Immature natural killer cell (primary cell): ENCODE data around the gene KRTCAP3. TPM values are rescaled to one million over a fixed set of nuclear protein-coding genes. Genes with fewer than 3 reads are reported as not detected.

Experiments used
- DNase-seq, 3 donors: peaks; one replicate each; pipeline ENCODE4 v3.0.0; 2022; ENCODE audit warnings: mixed read lengths in 1 of 3
- H3K27ac Mint-ChIP-seq, 6 donors: one replicate each; pipeline ENCODE4 v1.8.0; 2020; ENCODE audit warnings: mixed read lengths in 6 of 6, mild to moderate bottlenecking in 5 of 6, inconsistent platforms in 4 of 6, moderate library complexity in 3 of 6
- H3K27me3 Mint-ChIP-seq, 3 donors: one replicate each; pipeline ENCODE4 v1.8.0; 2020 to 2021; ENCODE audit warnings: low read depth in 3 of 3, mild to moderate bottlenecking in 3 of 3, mixed read lengths in 3 of 3, moderate library complexity in 3 of 3, inconsistent platforms in 1 of 3
- H3K36me3 Mint-ChIP-seq, 3 donors: one replicate each; pipeline ENCODE4 v1.8.0; 2020; ENCODE audit warnings: mixed read lengths in 3 of 3, inconsistent platforms in 2 of 3, mild to moderate bottlenecking in 2 of 3
- H3K4me1 Mint-ChIP-seq, 2 donors: one replicate each; pipeline ENCODE4 v1.8.0; 2020; ENCODE audit warnings: inconsistent platforms in 2 of 2, mild to moderate bottlenecking in 2 of 2, mixed read lengths in 2 of 2, moderate library complexity in 1 of 2
- H3K4me3 Mint-ChIP-seq, 5 donors: one replicate each; pipeline ENCODE4 v1.8.0; 2020; ENCODE audit warnings: mild to moderate bottlenecking in 5 of 5, mixed read lengths in 5 of 5, inconsistent platforms in 3 of 5, moderate library complexity in 3 of 5
- H3K9me3 Mint-ChIP-seq, 6 donors: one replicate each; pipeline ENCODE4 v1.8.0; 2020; ENCODE audit warnings: mild to moderate bottlenecking in 6 of 6, mixed read lengths in 6 of 6, inconsistent platforms in 4 of 6, moderate library complexity in 3 of 6
- polyA plus RNA-seq, 3 donors: library from polyadenylated mRNA; unstranded; fragments of 300-500 nt; fragmentation: Illumina TruSeq; gene quantifications; one replicate each; pipeline ENCODE4 v1.2.3, GENCODE V29; 2021

KRTCAP3 gene
- polyA plus RNA-seq = under 1 TPM in 1 of 3 donors, not detected in 2; 0.63 TPM

- H3K4me3 Mint-ChIP-seq = no peak within 1 kb of the TSS
- peak within 1 kb of the TSS; percentile 45 to 84 (median 79) for H3K27ac Mint-ChIP-seq
- H3K36me3 Mint-ChIP-seq = peaks cover 29 to 38% (median 31%) of the 10 kb centered on the region in 3 donors
- H3K9me3 Mint-ChIP-seq = no peaks in the 10 kb centered on the region
- peaks cover 7 to 11% (median 7%) of the 10 kb centered on the region in 3 donors for H3K27me3 Mint-ChIP-seq
- peak in 2 of 3 donors; percentile 29 to 31 for DNase-seq
- H3K4me1 Mint-ChIP-seq = peaks cover 2 to 4% of the 10 kb centered on the region in 2 donors
These were observed at the start of gene KRTCAP3 for GRCh38 chr2:27441958-27442919. Gene KRTCAP3, plus strand, starts transcription at chr2:27442381. Its CDS starts 32 bp downstream, at chr2:27442413.

- peaks cover 32 to 52% of the 10 kb centered on the region in 2 donors for H3K4me1 Mint-ChIP-seq
- H3K27me3 Mint-ChIP-seq = peaks cover 7 to 10% (median 10%) of the 10 kb centered on the region in 3 donors
- peak overlapping the region in 2 of 5 donors; percentile 27 for H3K4me3 Mint-ChIP-seq
- H3K27ac Mint-ChIP-seq = peak overlapping the region in 4 of 6 donors; percentile 66 to 94 (median 82)
- no peaks in the 10 kb centered on the region for H3K36me3 Mint-ChIP-seq
- H3K9me3 Mint-ChIP-seq = no peaks in the 10 kb centered on the region
- DNase-seq = no peak
These were observed 49.0 kb upstream of the KRTCAP3 start for GRCh38 chr2:27393225-27393624.

DNA sequence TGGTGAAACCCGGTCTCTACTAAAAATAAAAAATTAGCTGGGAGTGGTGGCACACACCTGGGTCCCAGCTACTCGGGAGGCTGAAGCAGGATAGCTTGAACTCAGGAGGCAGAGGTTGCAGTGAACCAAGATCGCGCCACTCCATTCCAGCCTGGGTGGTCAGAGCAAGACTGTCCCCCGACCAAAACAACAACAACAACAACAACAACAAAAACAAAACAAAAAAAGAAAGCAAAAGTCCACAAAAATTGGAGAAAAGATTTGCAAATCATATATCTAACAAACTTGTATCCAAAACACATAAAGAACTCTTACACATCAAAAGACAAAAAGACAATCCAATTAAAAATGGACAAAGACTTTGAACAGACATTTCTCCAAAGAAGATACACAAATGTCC is 43.2 kb upstream of the KRTCAP3 start:
- Mint-ChIP-seq H3K4me3 (no peak overlapping the region), H3K9me3 (no peaks in the 10 kb centered on the region), H3K27me3 (peaks cover 0 to 2% (median 0%) of the 10 kb centered on the region in 3 donors), H3K27ac (peak overlapping the region in 4 of 6 donors; percentile 3 to 53 (median 10)), H3K4me1 (peaks cover 22 to 44% of the 10 kb centered on the region in 2 donors), H3K36me3 (no peaks in the 10 kb centered on the region)
- DNase-seq = no peak

- DNase-seq = no peak
- Mint-ChIP-seq H3K36me3 (no peaks in the 10 kb centered on the region), H3K9me3 (no peaks in the 10 kb centered on the region), H3K27me3 (peaks cover 0 to under 1% (median 0%) of the 10 kb centered on the region in 3 donors), H3K27ac (peak overlapping the region in 5 of 6 donors; percentile 64 to 82 (median 71)), H3K4me1 (peaks cover 23 to 45% of the 10 kb centered on the region in 2 donors), H3K4me3 (no peak overlapping the region)
These were observed 41.6 kb upstream of the KRTCAP3 start for GRCh38 chr2:27400348-27401135.

DNA sequence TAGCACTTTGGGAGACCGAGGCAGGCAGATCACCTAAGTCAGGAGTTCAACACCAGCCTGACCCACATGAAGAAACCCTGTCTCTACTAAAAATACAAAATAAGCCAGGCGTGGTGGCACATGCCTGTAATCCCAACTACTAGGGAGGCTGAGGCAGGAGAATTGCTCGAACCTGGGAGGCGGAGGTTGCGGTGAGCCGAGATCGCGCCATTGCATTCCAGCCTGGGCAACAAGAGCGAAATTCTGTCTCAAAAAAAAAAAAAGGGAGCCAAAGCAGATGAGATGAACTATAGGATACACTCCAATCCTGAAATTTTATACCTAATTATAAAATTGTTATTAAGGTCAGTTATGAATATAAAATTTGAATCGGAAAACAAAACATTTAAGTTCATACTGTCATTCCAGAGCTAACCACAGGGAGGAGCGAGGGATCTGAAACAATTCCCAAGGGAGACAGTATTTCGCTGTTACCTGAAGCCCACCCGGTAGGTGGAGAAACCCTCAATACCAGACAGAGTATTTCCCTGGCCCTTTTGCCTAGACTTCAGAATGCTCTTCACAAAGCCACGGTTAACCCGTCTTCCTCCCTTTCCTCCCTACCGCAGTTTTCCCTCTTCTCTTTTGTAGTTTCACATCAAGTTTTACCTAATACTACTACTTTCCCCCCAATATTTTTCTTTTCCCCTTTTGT is 34.2 kb upstream of the KRTCAP3 start:
- no peaks in the 10 kb centered on the region for H3K9me3 Mint-ChIP-seq
- DNase-seq = no peak
- no peaks in the 10 kb centered on the region for H3K36me3 Mint-ChIP-seq
- peaks cover 37% of the 10 kb centered on the region in 2 donors for H3K4me1 Mint-ChIP-seq
- H3K27me3 Mint-ChIP-seq = peaks cover 4 to 8% (median 7%) of the 10 kb centered on the region in 3 donors
- H3K27ac Mint-ChIP-seq = peak overlapping the region; percentile 69 to 90 (median 89)
- peak overlapping the region; percentile 82 to 92 (median 86) for H3K4me3 Mint-ChIP-seq

- Mint-ChIP-seq H3K9me3 (no peaks in the 10 kb centered on the region), H3K36me3 (no peaks in the 10 kb centered on the region), H3K27ac (peak overlapping the region; percentile 69 to 90 (median 89)), H3K4me1 (peaks cover 33% of the 10 kb centered on the region in 2 donors), H3K4me3 (peak overlapping the region; percentile 82 to 92 (median 86)), H3K27me3 (peaks cover 5 to 8% (median 7%) of the 10 kb centered on the region in 3 donors)
- DNase-seq = no peak
These were observed 33.4 kb upstream of the KRTCAP3 start for GRCh38 chr2:27408601-27409320.

DNA sequence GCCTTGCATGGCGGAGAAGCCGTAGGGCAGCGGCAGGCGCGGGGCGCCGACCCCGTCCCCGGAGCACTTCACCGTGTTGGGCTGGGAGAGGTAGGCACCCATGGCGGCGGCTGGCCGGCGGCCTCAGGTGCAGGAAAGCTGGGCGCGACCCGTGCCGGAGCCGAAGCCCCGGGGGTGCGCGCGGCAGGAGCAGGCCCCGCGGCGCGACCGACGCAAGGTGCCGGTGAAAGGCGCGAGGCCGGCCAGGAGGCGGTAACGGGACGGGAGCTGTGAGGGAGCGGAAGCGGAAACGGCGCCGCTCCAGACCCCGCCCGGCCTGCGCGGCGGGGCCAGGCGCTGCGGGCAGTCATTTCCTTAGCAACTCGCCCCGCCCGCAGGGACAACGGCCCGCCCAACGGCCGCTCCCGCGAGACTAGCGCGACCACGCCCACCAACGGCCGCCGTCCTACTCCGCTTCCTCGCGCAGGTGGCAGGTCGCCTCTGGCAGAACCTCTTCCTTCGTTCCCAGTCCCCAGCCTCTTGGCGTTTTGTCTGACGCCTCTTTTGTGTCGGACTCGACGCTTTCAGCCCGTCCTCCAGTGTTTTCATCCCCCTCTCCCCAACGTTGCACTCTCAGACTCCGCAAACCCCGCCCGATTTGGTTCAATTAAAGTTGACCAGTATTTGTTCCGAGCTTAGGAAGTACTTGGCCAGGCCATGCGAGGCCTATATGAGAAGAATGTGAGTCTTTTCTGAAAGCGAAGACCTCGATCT is 32.7 kb upstream of the KRTCAP3 start, which contains the start of gene PPM1G:
TSS of gene PPM1G (minus strand) at position 271 of the 753 bp plus-strand sequence. CDS start at position 102, 169 bp downstream.
- peak within 1 kb of the TSS; percentile 86 to 98 (median 92) for H3K4me3 Mint-ChIP-seq
- no peaks in the 10 kb centered on the region for H3K36me3 Mint-ChIP-seq
- H3K4me1 Mint-ChIP-seq = peaks cover 30 to 33% of the 10 kb centered on the region in 2 donors
- no peaks in the 10 kb centered on the region for H3K9me3 Mint-ChIP-seq
- H3K27ac Mint-ChIP-seq = peak within 1 kb of the TSS; percentile 89 to 98 (median 95)
- peak; percentile 94 to 95 (median 94) for DNase-seq
- peaks cover 5 to 8% (median 7%) of the 10 kb centered on the region in 3 donors for H3K27me3 Mint-ChIP-seq

GRCh38 chr2:27412419-27413152 is 29.6 kb upstream of the KRTCAP3 start:
- Mint-ChIP-seq H3K9me3 (no peaks in the 10 kb centered on the region), H3K27ac (peak overlapping the region in 1 of 6 donors; percentile 17)

DNA sequence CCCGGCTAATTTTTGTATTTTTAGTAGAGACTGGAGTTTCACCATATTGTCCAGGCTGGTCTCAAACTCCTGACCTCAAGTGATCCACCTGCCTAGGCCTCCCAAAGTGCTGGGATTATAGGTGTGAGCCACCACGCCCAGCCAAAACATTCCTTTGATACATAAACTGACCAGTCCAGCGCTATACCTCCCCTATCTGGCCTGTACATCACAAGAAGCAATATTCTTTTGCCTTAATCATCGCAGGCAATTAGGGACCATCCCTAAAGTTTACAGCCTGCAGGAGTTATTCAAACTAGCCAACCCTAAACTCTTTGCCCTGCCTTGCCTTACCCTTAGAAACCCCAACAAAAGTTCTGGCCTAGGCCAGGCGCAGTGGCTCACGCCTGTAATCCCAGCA is 26.0 kb upstream of the KRTCAP3 start:
- H3K9me3 Mint-ChIP-seq = no peaks in the 10 kb centered on the region
- H3K4me1 Mint-ChIP-seq = peaks cover 0 to 3% of the 10 kb centered on the region in 2 donors
- DNase-seq = no peak
- no peak overlapping the region for H3K27ac Mint-ChIP-seq
- H3K4me3 Mint-ChIP-seq = no peak overlapping the region
- no peaks in the 10 kb centered on the region for H3K36me3 Mint-ChIP-seq
- peaks cover 3 to 5% (median 4%) of the 10 kb centered on the region in 3 donors for H3K27me3 Mint-ChIP-seq

More at GRCh38 chr2:27412419-27413152, 29.6 kb upstream of the KRTCAP3 start:
- no peaks in the 10 kb centered on the region for H3K36me3 Mint-ChIP-seq
- H3K27me3 Mint-ChIP-seq = peaks cover 5 to 8% (median 8%) of the 10 kb centered on the region in 3 donors
- peaks cover 17 to 20% of the 10 kb centered on the region in 2 donors for H3K4me1 Mint-ChIP-seq
- no peak for DNase-seq
- H3K4me3 Mint-ChIP-seq = no peak overlapping the region

- Mint-ChIP-seq H3K27ac (no peak overlapping the region), H3K36me3 (no peaks in the 10 kb centered on the region), H3K4me3 (no peak overlapping the region), H3K27me3 (peaks cover 0 to 2% (median 0%) of the 10 kb centered on the region in 3 donors), H3K4me1 (no peaks in the 10 kb centered on the region), H3K9me3 (no peaks in the 10 kb centered on the region)
- DNase-seq = no peak
These were observed 21.2 kb upstream of the KRTCAP3 start for GRCh38 chr2:27420996-27421395.

DNA sequence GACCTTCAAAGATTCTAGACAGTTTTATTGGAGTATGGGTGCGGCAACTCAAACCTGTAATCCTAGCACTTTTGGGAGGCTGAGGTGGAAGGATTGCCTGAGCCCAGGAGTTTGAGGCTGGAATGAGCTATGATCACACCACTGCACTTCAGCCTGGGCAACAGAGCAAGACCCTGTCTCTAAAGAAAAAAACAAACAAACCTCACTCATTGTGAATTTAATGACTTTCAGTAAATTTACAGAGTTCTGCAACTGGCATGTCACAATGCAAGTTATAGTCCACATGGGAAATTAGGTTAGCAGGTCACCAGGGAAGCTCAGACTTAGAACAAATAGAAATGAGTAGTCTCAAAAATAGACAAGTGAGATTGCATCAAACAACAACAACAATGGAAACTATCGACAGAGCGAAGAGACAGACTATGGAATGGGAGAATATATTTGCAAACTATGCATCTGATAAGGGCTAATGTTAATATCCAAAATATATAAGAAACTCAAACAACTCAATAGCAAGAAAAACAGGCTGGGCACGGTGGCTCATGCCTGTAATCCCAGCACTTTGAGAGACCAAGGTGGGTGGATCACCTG is 20.4 kb upstream of the KRTCAP3 start:
- Mint-ChIP-seq H3K9me3 (no peaks in the 10 kb centered on the region), H3K4me1 (no peaks in the 10 kb centered on the region), H3K27me3 (peaks cover 0 to under 1% (median 0%) of the 10 kb centered on the region in 3 donors), H3K27ac (peak overlapping the region in 1 of 6 donors; percentile 6), H3K4me3 (no peak overlapping the region), H3K36me3 (no peaks in the 10 kb centered on the region)
- DNase-seq = no peak
